HL-60 (cell line): Measurements from ENCODE around the gene SLC7A4.

ENCODE experiments used
- DNase-seq, 2 experiments: peaks; one replicate each; pipeline ENCODE4 v3.0.0-alpha.2; 2010 to 2020; ENCODE audit warnings: low read depth in 1 of 2, low spot score in 1 of 2
- H3K27ac ChIP-seq: fragments of 250-450 bp; sonication (Bioruptor Pico); replicated peaks from 2 replicates; pipeline ENCODE4 v1.5.1; 2020; ENCODE audit warnings: mild to moderate bottlenecking, moderate library complexity
- H3K27me3 ChIP-seq: fragments of 250-450 bp; sonication (Bioruptor Pico); 2 replicates; pipeline ENCODE4 v1.5.1; 2021; ENCODE audit warnings: mild to moderate bottlenecking, moderate library complexity; ENCODE audit not compliant: insufficient read depth, poor library complexity, severe bottlenecking
- H3K4me3 ChIP-seq: replicated peaks from 2 replicates; pipeline ENCODE4 v1.5.1; 2011; ENCODE audit warnings: mild to moderate bottlenecking, control low read depth, low read length; ENCODE audit not compliant: insufficient read depth
- GABPA ChIP-seq: IDR thresholded peaks from 2 replicates; pipeline ENCODE4 v1.6.1; 2012; ENCODE audit warnings: low read depth
- POLR2AphosphoS5 ChIP-seq: IDR thresholded peaks from 2 replicates; pipeline ENCODE4 v1.6.1; 2012; ENCODE audit warnings: low read depth
- SPI1 ChIP-seq: IDR thresholded peaks from 2 replicates; pipeline ENCODE4 v1.6.1; 2012; ENCODE audit warnings: low read depth, mild to moderate bottlenecking, borderline replicate concordance
- TF ChIP-seq, protein P1 (sequence below): IDR thresholded peaks from 2 replicates; pipeline ENCODE4 v1.6.1; 2012; ENCODE audit warnings: low read depth; ENCODE audit not compliant: insufficient replicate concordance
- TF ChIP-seq, protein P2 (sequence below): IDR thresholded peaks from one replicate; pipeline ENCODE4 v1.5.1; 2011; ENCODE audit warnings: low read length, control low read depth, inconsistent platforms; ENCODE audit not compliant: insufficient read depth

The SLC7A4 gene

DNA sequence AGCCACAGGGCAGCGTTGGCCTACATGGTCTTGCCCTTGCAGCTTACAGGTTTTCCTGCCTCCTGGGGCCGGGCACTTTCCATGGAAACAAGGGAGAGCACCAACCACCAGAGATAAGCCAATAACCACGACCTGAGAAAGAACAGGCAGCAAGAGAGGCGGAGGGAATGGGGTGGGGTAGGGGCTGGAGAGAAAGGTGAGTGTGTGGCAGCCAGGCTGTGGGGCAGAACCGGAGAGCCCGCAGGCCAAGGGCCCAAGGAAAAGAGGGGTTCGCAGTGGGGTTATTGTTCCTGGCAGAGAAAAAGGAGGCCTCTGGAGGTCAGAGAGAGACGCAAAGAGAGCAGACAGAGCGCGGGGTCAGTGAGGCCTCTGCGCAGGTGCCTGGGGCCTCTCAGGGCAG lies 46.6 kb upstream of the SLC7A4 start:
- no peak overlapping the region for H3K4me3 ChIP-seq
- no peak overlapping the region for H3K27ac ChIP-seq
- no peaks in the 10 kb centered on the region for H3K27me3 ChIP-seq
- no peak for DNase-seq
- TF ChIP-seq GABPA, result no peak
- no peak for TF ChIP-seq SPI1
- TF ChIP-seq, protein P1, sequence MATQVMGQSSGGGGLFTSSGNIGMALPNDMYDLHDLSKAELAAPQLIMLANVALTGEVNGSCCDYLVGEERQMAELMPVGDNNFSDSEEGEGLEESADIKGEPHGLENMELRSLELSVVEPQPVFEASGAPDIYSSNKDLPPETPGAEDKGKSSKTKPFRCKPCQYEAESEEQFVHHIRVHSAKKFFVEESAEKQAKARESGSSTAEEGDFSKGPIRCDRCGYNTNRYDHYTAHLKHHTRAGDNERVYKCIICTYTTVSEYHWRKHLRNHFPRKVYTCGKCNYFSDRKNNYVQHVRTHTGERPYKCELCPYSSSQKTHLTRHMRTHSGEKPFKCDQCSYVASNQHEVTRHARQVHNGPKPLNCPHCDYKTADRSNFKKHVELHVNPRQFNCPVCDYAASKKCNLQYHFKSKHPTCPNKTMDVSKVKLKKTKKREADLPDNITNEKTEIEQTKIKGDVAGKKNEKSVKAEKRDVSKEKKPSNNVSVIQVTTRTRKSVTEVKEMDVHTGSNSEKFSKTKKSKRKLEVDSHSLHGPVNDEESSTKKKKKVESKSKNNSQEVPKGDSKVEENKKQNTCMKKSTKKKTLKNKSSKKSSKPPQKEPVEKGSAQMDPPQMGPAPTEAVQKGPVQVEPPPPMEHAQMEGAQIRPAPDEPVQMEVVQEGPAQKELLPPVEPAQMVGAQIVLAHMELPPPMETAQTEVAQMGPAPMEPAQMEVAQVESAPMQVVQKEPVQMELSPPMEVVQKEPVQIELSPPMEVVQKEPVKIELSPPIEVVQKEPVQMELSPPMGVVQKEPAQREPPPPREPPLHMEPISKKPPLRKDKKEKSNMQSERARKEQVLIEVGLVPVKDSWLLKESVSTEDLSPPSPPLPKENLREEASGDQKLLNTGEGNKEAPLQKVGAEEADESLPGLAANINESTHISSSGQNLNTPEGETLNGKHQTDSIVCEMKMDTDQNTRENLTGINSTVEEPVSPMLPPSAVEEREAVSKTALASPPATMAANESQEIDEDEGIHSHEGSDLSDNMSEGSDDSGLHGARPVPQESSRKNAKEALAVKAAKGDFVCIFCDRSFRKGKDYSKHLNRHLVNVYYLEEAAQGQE, result no peak
- TF ChIP-seq POLR2AphosphoS5, result no peak
- TF ChIP-seq, protein P2, sequence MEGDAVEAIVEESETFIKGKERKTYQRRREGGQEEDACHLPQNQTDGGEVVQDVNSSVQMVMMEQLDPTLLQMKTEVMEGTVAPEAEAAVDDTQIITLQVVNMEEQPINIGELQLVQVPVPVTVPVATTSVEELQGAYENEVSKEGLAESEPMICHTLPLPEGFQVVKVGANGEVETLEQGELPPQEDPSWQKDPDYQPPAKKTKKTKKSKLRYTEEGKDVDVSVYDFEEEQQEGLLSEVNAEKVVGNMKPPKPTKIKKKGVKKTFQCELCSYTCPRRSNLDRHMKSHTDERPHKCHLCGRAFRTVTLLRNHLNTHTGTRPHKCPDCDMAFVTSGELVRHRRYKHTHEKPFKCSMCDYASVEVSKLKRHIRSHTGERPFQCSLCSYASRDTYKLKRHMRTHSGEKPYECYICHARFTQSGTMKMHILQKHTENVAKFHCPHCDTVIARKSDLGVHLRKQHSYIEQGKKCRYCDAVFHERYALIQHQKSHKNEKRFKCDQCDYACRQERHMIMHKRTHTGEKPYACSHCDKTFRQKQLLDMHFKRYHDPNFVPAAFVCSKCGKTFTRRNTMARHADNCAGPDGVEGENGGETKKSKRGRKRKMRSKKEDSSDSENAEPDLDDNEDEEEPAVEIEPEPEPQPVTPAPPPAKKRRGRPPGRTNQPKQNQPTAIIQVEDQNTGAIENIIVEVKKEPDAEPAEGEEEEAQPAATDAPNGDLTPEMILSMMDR, result no peak

DNA sequence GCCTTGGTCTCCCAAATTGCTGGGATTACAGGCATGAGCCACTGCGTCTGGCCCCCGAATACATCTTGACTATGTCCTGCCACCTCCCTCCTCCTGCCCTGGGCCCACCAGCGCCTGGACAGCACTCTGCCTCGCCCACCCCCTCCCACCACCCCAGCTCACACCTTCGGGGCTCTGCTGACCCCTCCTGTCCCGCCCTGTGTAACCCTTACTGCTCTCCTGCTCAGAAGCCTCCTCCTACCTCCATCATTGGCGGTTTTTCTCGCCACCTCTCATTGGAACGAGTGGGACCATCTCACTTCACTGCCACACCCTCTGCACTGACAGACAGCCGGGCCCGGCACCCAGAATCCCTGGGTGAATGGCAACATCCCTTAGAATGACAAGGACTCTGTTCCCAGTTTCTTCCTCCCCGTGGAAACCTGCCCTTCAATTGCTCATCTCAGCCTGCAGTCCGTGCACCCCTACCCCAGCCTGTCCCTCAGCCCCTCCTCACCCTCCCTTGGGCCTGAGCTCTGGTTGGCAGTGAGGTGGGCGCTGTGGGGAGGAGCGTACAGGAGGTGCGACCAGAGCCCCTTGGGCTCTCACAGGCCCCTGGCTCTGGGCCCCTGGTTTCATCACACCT lies 45.6 kb upstream of the SLC7A4 start:
- DNase-seq, result no peak
- H3K4me3 ChIP-seq, result no peak overlapping the region
- no peak overlapping the region for H3K27ac ChIP-seq
- no peaks in the 10 kb centered on the region for H3K27me3 ChIP-seq
- no peak for TF ChIP-seq POLR2AphosphoS5
- TF ChIP-seq GABPA, result no peak
- TF ChIP-seq, protein P1, result no peak
- TF ChIP-seq, protein P2, result no peak
- no peak for TF ChIP-seq SPI1

GRCh38 chr22:21076912-21077625 lies 44.7 kb upstream of the SLC7A4 start:
- Histone ChIP-seq H3K27me3 (no peaks in the 10 kb centered on the region), H3K4me3 (no peak overlapping the region), H3K27ac (no peak overlapping the region)
- TF ChIP-seq, protein P1, result no peak
- no peak for TF ChIP-seq POLR2AphosphoS5
- no peak for TF ChIP-seq GABPA
- TF ChIP-seq, protein P2, result no peak
- no peak for TF ChIP-seq SPI1
- no peak for DNase-seq
